Measurements from ENCODE around the gene ZNF208. TPM values are rescaled to one million over a fixed set of nuclear protein-coding genes. Genes with fewer than 3 reads are reported as not detected.
"Not testable (repeated sequence)": the region's sequence is repeated elsewhere in the genome, so short reads cannot be mapped to it uniquely, and the experiment has no call there.

ZNF208 gene
- polyA plus RNA-seq, 1 donor from 2014 or later = not detected

DNA sequence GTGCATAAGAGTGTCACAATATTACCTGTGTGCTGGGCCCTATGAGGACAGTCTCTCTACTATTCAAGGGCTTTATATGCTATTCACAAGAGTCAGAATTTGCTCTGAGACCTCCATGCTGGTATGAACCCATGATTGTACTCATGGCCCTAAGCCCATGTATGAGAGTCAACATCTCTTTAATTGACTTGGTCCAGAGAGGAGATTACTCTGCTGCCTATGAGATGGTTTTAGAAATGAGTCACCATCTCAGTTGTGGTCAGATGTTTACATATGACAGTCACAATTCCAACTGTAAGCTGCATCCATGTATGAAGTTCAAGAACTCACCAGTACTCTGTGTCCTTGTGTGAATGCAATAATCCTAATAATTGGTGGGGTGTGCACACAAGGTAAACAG is 19.9 kb upstream of the ZNF208 start (continued):
- no peak for TF ChIP-seq EP300 (conservative IDR thresholded peaks at IDR 0.05; ENCODE audit: poor library complexity, severe bottlenecking)
- no peak for TF ChIP-seq EZH2 (IDR thresholded peaks at IDR 0.05; ENCODE audit: borderline replicate concordance, insufficient read depth, low read length, poor library complexity, severe bottlenecking)
- TF ChIP-seq RAD21 (conservative IDR thresholded peaks at IDR 0.05) = no peak

DNA sequence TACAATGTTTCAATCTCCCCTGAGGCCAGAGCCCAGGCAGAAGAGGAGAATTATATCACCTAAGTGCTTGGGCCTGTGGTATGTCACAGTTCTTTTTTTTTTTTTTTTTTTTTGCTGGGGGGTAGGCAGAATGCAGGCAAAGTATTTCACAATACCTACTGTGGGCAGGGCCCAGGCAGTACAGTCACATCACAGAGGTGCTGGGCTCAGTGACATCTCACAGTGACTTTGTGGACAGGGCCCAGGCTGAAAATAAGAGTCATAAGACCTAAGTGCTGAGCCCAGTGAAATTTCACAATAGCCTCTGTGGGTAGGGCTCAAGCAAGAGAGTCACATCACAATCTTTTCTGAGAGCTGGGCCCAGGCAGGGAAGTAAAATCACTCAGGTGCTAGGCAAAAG is 15.9 kb upstream of the ZNF208 start:
- Histone ChIP-seq H3K4me3 (ENCODE audit: low read length) (no peak overlapping the region), H4K20me1 (ENCODE audit: insufficient read depth) (no peaks in the 10 kb centered on the region), H3F3A (ENCODE audit: insufficient read depth, low read length, poor library complexity, severe bottlenecking) (no peaks in the 10 kb centered on the region), H3K79me2 (replicated peaks; ENCODE audit: insufficient read depth, low read length) (no peaks in the 10 kb centered on the region), H3K27ac (ENCODE audit: low read length) (no peak overlapping the region), H3K27me3 (ENCODE audit: insufficient read depth, low read depth, low read length) (no peaks in the 10 kb centered on the region), H2AFZ (ENCODE audit: low read depth, low read length) (no peak overlapping the region), H3K9me3 (ENCODE audit: low read length) (no peaks in the 10 kb centered on the region), H3K9ac (ENCODE audit: low read length) (no peak overlapping the region), H3K36me3 (ENCODE audit: insufficient read depth, low read length) (no peaks in the 10 kb centered on the region), H3K9me2 (ENCODE audit: insufficient read depth, low read length) (no peaks in the 10 kb centered on the region), H3K4me2 (ENCODE audit: low read length) (no peak overlapping the region)
- TF ChIP-seq, protein P1, sequence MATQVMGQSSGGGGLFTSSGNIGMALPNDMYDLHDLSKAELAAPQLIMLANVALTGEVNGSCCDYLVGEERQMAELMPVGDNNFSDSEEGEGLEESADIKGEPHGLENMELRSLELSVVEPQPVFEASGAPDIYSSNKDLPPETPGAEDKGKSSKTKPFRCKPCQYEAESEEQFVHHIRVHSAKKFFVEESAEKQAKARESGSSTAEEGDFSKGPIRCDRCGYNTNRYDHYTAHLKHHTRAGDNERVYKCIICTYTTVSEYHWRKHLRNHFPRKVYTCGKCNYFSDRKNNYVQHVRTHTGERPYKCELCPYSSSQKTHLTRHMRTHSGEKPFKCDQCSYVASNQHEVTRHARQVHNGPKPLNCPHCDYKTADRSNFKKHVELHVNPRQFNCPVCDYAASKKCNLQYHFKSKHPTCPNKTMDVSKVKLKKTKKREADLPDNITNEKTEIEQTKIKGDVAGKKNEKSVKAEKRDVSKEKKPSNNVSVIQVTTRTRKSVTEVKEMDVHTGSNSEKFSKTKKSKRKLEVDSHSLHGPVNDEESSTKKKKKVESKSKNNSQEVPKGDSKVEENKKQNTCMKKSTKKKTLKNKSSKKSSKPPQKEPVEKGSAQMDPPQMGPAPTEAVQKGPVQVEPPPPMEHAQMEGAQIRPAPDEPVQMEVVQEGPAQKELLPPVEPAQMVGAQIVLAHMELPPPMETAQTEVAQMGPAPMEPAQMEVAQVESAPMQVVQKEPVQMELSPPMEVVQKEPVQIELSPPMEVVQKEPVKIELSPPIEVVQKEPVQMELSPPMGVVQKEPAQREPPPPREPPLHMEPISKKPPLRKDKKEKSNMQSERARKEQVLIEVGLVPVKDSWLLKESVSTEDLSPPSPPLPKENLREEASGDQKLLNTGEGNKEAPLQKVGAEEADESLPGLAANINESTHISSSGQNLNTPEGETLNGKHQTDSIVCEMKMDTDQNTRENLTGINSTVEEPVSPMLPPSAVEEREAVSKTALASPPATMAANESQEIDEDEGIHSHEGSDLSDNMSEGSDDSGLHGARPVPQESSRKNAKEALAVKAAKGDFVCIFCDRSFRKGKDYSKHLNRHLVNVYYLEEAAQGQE (IDR thresholded peaks at IDR 0.05; ENCODE audit: borderline replicate concordance) = no peak
- TF ChIP-seq MXI1 (conservative IDR thresholded peaks at IDR 0.05; ENCODE audit: poor library complexity, severe bottlenecking) = no peak
- no peak for TF ChIP-seq SMC3 (conservative IDR thresholded peaks at IDR 0.05; ENCODE audit: poor library complexity)
- no peak for TF ChIP-seq POLR2AphosphoS5 (IDR thresholded peaks at IDR 0.05)
- TF ChIP-seq EZH2 (IDR thresholded peaks at IDR 0.05; ENCODE audit: borderline replicate concordance, insufficient read depth, low read length, poor library complexity, severe bottlenecking) = no peak
- TF ChIP-seq RAD21 (conservative IDR thresholded peaks at IDR 0.05) = no peak
- TF ChIP-seq, protein P2, sequence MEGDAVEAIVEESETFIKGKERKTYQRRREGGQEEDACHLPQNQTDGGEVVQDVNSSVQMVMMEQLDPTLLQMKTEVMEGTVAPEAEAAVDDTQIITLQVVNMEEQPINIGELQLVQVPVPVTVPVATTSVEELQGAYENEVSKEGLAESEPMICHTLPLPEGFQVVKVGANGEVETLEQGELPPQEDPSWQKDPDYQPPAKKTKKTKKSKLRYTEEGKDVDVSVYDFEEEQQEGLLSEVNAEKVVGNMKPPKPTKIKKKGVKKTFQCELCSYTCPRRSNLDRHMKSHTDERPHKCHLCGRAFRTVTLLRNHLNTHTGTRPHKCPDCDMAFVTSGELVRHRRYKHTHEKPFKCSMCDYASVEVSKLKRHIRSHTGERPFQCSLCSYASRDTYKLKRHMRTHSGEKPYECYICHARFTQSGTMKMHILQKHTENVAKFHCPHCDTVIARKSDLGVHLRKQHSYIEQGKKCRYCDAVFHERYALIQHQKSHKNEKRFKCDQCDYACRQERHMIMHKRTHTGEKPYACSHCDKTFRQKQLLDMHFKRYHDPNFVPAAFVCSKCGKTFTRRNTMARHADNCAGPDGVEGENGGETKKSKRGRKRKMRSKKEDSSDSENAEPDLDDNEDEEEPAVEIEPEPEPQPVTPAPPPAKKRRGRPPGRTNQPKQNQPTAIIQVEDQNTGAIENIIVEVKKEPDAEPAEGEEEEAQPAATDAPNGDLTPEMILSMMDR (IDR thresholded peaks at IDR 0.05; ENCODE audit: poor library complexity, severe bottlenecking) = no peak
- no peak for TF ChIP-seq EP300 (conservative IDR thresholded peaks at IDR 0.05; ENCODE audit: poor library complexity, severe bottlenecking)
- no peak for TF ChIP-seq TAF1 (IDR thresholded peaks at IDR 0.05; ENCODE audit: low read depth)

DNA sequence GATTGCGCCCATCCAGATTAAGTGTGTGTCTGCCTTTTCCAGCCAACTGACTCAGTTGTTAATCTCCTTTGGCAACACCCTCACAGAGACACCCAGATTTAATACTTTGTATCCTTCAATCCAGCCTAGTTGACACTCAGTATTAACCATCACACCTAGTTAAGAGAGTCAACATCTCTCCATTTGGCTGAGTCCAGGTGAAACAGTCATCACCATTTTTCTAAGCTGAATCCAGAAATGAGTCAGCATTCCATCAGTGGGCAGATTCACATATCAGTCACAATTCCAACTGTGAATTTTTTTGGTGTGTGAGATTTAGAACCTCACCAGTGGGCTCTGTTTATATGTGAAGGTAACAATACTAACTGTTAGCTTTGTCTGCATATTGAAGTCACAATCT is 14.8 kb upstream of the ZNF208 start:
- H3K9me2 ChIP-seq (ENCODE audit: insufficient read depth, low read length); H3K27ac ChIP-seq (ENCODE audit: low read length); H3K9ac ChIP-seq (ENCODE audit: low read length); H3F3A ChIP-seq (ENCODE audit: insufficient read depth, low read length, poor library complexity, severe bottlenecking); H3K4me3 ChIP-seq (ENCODE audit: low read length); H3K36me3 ChIP-seq (ENCODE audit: insufficient read depth, low read length); H2AFZ ChIP-seq (ENCODE audit: low read depth, low read length); H3K27me3 ChIP-seq (ENCODE audit: insufficient read depth, low read depth, low read length); H3K4me2 ChIP-seq (ENCODE audit: low read length); H4K20me1 ChIP-seq (ENCODE audit: insufficient read depth); H3K9me3 ChIP-seq (ENCODE audit: low read length); H3K79me2 ChIP-seq (replicated peaks; ENCODE audit: insufficient read depth, low read length): not testable (repeated sequence)

Data from neural cell (in vitro differentiated cells).